Kidney epithelial cell (primary cell): Measurements from ENCODE around the gene CIROP. TPM values are rescaled to one million over a fixed set of nuclear protein-coding genes. Genes with fewer than 3 reads are reported as not detected.

Source experiments
- DNase-seq: peaks from one replicate; pipeline ENCODE4 v3.0.0-alpha.2; 2010; ENCODE audit warnings: low read depth
- H3K27me3 ChIP-seq: 2 replicates; pipeline ENCODE4 v1.6.0; 2011; ENCODE audit warnings: low read length; ENCODE audit not compliant: control insufficient read depth, insufficient read depth
- H3K36me3 ChIP-seq: 2 replicates; pipeline ENCODE4 v1.5.1; 2011; ENCODE audit warnings: low read length; ENCODE audit not compliant: control insufficient read depth, insufficient read depth
- H3K4me3 ChIP-seq: 2 replicates; pipeline ENCODE4 v1.5.1; 2011; ENCODE audit warnings: low read depth, mild to moderate bottlenecking, control low read depth, low read length
- total RNA-seq: library from RNA; depleted of rRNA; stranded (reverse); fragments of >200 nt; gene quantifications from 2 replicates; pipeline ENCODE4 v1.2.3, GENCODE V29; 2015
- TF ChIP-seq, protein P1 (sequence below): IDR thresholded peaks from 2 replicates; pipeline ENCODE4 v1.5.1; 2011; ENCODE audit warnings: mild to moderate bottlenecking, moderate library complexity, low read length, control low read depth, inconsistent platforms; ENCODE audit not compliant: insufficient read depth, poor library complexity, severe bottlenecking

Gene CIROP
- total RNA-seq, 1 donor from 2014 or later: not detected

DNA sequence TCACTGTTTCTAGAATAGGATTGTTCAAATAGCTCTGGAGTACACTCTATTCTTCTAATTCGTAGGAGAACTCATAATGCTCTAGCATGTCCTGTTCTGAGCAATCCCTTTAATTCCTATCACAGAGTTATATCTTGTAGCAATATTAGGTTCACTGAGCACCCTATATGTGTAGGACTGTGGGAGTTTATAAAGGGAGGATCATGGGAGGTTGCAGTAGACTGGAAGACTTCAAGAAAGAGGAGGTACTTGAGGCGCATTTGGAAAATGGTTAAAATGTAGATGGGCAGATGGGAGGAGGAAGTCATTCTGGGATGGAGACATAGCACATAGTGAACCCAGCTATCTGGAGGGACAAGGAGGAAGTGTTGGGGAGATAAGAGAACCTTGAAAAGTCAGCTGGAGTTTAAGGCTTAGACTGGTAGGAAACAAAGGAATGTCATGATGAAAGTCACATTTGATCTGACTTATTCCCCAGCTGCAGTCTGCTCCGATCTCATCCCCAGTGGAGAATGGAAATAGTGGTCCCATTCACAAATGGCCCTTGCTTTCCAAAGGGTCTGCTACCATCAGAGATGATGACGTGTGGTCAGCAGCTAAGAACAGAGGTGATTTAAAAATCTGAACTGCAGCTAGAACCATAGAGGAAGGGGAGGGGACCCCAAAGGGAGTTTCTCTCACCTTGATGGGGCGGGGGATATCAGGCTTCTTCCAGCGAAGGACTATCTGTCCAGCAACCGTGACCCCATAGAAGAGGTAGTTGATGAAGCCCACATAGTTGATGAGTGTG, 24.4 kb upstream of the CIROP start:
- no peak for DNase-seq
- TF ChIP-seq, protein P1, sequence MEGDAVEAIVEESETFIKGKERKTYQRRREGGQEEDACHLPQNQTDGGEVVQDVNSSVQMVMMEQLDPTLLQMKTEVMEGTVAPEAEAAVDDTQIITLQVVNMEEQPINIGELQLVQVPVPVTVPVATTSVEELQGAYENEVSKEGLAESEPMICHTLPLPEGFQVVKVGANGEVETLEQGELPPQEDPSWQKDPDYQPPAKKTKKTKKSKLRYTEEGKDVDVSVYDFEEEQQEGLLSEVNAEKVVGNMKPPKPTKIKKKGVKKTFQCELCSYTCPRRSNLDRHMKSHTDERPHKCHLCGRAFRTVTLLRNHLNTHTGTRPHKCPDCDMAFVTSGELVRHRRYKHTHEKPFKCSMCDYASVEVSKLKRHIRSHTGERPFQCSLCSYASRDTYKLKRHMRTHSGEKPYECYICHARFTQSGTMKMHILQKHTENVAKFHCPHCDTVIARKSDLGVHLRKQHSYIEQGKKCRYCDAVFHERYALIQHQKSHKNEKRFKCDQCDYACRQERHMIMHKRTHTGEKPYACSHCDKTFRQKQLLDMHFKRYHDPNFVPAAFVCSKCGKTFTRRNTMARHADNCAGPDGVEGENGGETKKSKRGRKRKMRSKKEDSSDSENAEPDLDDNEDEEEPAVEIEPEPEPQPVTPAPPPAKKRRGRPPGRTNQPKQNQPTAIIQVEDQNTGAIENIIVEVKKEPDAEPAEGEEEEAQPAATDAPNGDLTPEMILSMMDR: no peak
- H3K36me3 ChIP-seq: no peaks in the 10 kb centered on the region
- H3K4me3 ChIP-seq: no peak overlapping the region
- H3K27me3 ChIP-seq: no peaks in the 10 kb centered on the region

DNA sequence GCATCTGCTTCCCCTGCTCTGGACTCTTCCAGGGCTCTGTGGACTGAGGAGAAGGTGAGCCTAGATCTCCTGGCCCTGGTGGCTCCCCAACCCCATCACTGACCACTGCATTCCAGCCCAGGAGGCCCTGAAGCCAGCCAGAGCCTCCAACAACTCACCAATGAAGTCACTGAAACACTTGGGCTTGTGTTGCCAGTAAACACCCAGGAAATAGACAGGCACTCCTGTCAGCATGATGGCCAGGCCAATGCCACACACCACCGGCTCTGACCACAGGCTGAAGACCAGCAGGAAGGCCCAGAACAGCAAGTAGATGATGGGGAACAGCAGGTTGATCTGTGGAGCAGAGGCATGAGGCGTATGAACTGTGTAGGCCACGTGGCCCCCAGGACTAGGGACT, 23.1 kb upstream of the CIROP start:
- no peaks in the 10 kb centered on the region for H3K36me3 ChIP-seq
- no peaks in the 10 kb centered on the region for H3K27me3 ChIP-seq
- no peak for DNase-seq
- TF ChIP-seq, protein P1: no peak
- H3K4me3 ChIP-seq: no peak overlapping the region

DNA sequence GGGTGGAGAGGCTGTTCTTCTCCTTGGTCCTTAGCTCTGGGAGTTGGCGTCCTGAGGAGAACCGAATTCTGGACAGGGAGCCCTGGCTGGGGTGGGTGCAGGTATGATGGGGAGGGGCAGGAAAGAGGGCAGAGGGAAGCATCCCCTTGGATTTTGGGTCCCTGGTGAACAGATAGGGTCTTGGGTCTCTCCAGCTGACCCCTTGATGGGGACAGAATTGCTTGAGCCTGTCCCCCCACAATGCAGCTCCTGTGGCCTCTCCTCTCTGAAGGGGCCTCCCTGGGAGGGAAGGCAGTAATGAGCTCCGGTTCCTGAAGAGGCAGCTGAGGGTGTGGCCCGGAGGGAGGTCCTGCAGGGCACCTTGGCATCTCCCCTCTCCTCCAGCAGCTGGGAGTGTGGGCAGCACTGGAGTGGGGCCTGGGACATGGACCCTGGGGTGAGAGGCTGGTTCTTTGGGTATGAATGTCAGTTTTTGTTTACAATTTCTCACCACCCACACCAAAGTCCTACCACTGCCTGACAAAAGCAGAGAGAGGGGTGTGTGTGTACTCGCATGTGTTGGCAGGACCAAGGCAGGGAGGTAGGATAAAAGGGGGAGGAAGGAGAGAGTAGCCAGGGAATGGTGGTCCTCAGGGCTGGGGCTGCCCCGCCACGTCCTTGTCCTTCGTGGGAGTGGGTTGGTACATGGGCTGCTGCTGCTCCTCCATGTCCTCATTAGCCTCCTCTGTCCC, 21.9 kb upstream of the CIROP start:
- DNase-seq: no peak
- Histone ChIP-seq H3K36me3 (no peaks in the 10 kb centered on the region), H3K27me3 (no peaks in the 10 kb centered on the region), H3K4me3 (no peak overlapping the region)
- TF ChIP-seq, protein P1: no peak

DNA sequence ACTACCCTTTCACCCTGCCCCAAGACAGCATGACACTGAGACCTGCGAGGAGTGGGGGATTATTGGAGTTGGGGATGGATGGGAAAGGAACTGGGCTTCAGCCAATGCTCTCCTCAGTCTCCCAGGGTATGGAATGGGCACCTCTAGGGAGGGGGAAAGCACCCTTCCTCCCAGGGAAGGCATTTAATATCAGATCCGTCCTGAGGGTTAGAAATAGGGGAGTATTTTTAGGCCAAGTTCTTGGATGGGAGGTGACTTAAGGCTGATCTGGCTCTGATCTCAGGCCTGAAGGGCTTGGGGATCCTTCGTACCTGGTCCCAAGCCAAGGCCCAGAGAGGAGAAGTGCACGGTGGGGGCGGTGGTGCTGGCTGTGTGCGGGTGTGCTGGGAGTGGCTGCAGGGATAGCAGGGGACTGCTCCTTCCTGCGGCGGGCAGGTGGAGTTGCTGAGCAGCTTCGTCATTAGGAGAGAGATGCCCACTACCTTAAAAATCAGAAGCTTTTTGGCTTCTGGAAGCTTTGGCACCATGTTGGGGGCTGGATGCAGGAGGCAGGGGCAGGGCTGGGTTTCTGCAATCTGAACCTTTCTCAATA, 21.2 kb upstream of the CIROP start:
- no peaks in the 10 kb centered on the region for H3K36me3 ChIP-seq
- H3K4me3 ChIP-seq: no peak overlapping the region
- DNase-seq: no peak
- H3K27me3 ChIP-seq: no peaks in the 10 kb centered on the region
- TF ChIP-seq, protein P1: no peak

DNA sequence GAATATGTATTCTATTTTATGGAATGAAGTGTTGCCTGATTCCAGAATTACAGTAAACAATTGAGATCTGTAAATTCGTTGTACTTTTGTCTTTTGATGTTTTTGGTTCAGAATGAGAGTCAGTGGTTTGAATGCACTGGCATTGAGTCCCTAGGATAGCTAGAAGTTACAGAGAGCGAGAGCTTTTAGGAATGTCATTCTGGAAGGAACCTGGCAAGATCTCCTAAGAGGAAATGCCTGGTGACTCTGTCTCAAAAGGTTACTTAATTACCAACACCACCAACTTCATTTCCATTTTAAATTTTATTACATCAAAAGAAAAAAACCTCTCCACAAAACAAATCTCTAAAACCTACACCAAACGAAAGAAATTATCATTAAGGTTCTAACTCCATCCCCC, 20.2 kb upstream of the CIROP start:
- DNase-seq: no peak
- Histone ChIP-seq H3K4me3 (no peak overlapping the region), H3K36me3 (no peaks in the 10 kb centered on the region), H3K27me3 (no peaks in the 10 kb centered on the region)
- TF ChIP-seq, protein P1: no peak
